ENCODE results near the gene DERL3. TPM values are rescaled to one million over a fixed set of nuclear protein-coding genes. Genes with fewer than 3 reads are reported as not detected.

DERL3 gene
- total RNA-seq, 2 donors from 2014 or later = 5.8 to 6.5 TPM

GRCh38 chr22:23789121-23789520 lies 49.7 kb downstream of the DERL3 start:
- no peak for ATAC-seq
- intact Hi-C loops (cut with DNase I) = no loop called here

GRCh38 chr22:23787910-23788309 lies 50.9 kb downstream of the DERL3 start:
- ATAC-seq (no peak), DNase-seq (no peak)
- intact Hi-C loops (cut with DNase I) = no loop called here

More at GRCh38 chr22:23789121-23789520, 49.7 kb downstream of the DERL3 start:
- DNase-seq = no peak

- intact Hi-C loops (cut with DNase I) = no loop called here
- ATAC-seq = no peak
- no peak for DNase-seq
These were observed 51.3 kb downstream of the DERL3 start for GRCh38 chr22:23787600-23787896.

GRCh38 chr22:23786752-23787599 lies 51.8 kb downstream of the DERL3 start, which contains the start of gene SMARCB1:
Gene SMARCB1 (plus strand): TSS chr22:23786966. CDS start chr22:23787170, 204 bp downstream.
- ATAC-seq = peak; percentile 95 to 98
- peak; percentile 94 for DNase-seq
- intact Hi-C loops (cut with DNase I) = no loop called here

GRCh38 chr22:23786261-23786710 lies 52.5 kb downstream of the DERL3 start:
- intact Hi-C loops (cut with DNase I) = no loop called here
- peak; percentile 3 to 6 for ATAC-seq
- no peak for DNase-seq

Other genes starting within 250 kb of the DERL3 start
- gene DRICH1, start 206.7 kb downstream of the DERL3 start, total RNA-seq = not detected
- gene RGL4, start 148.0 kb downstream of the DERL3 start, total RNA-seq = under 1 TPM in 1 of 2 donors, not detected in 1; 0.44 TPM
- gene ZNF70, start 87.9 kb downstream of the DERL3 start, total RNA-seq = 1 to 10 TPM; 4.9 to 5.6 TPM
- 1 to 10 TPM in 1 of 2 donors, under 1 TPM in 1; 0.53 to 1.3 TPM for gene VPREB3, start 84.6 kb downstream of the DERL3 start, total RNA-seq
- not detected for gene C22orf15, start 76.0 kb downstream of the DERL3 start, total RNA-seq
- 1,000 to 10,000 TPM in 1 of 2 donors, 100 to 1,000 TPM in 1; 958 to 1,106 TPM for gene CHCHD10, start 71.0 kb downstream of the DERL3 start, total RNA-seq
- 10 to 100 TPM in 1 of 2 donors, 1 to 10 TPM in 1; 5.6 to 10.0 TPM for gene MMP11, start 66.2 kb downstream of the DERL3 start, total RNA-seq
- 10 to 100 TPM; 46.6 to 54.8 TPM for gene SMARCB1, start 52.0 kb downstream of the DERL3 start, total RNA-seq
- 10 to 100 TPM; 15.0 TPM for gene SLC2A11, start 18.9 kb upstream of the DERL3 start, total RNA-seq
- gene MIF, start 55.4 kb upstream of the DERL3 start, total RNA-seq = 100 to 1,000 TPM; 292 to 347 TPM
- gene GSTT2B, start 122.2 kb upstream of the DERL3 start, total RNA-seq = 1 to 10 TPM; 4.8 to 7.9 TPM
- 1 to 10 TPM; 1.3 to 2.1 TPM for gene DDTL, start 127.9 kb upstream of the DERL3 start, total RNA-seq
- gene DDT, start 135.4 kb upstream of the DERL3 start, total RNA-seq = 100 to 1,000 TPM; 122 to 125 TPM
- under 1 TPM; 0.38 to 0.65 TPM for gene GSTT2, start 141.1 kb upstream of the DERL3 start, total RNA-seq
- gene GSTT4, start 166.4 kb upstream of the DERL3 start, total RNA-seq = not detected
- 10 to 100 TPM; 35.1 to 38.1 TPM for gene CABIN1, start 172.3 kb upstream of the DERL3 start, total RNA-seq